Fibroblast of skin of right quadriceps (primary cell): ENCODE results near the gene CFAP69.
"Not testable (repeated sequence)": the region's sequence is repeated elsewhere in the genome, so short reads cannot be mapped to it uniquely, and the experiment has no call there.

Experiments
- DNase-seq: peaks from one replicate; pipeline ENCODE4 v3.0.0-alpha.2; 2013

CFAP69 gene

GRCh38 chr7:90276033-90276728 is 31.2 kb downstream of the CFAP69 start:
- no peak for DNase-seq

GRCh38 chr7:90288154-90288553 is 43.2 kb downstream of the CFAP69 start:
- DNase-seq = no peak

- no peak for DNase-seq
These were observed 45.5 kb downstream of the CFAP69 start for GRCh38 chr7:90290244-90291113.

- DNase-seq = peak; percentile 66
These were observed 53.4 kb downstream of the CFAP69 start for GRCh38 chr7:90298145-90299038.

GRCh38 chr7:90303241-90303640 is 58.3 kb downstream of the CFAP69 start:
- DNase-seq = no peak

GRCh38 chr7:90309872-90310271 is 64.9 kb downstream of the CFAP69 start:
- DNase-seq = no peak

GRCh38 chr7:90311175-90311574 is 66.2 kb downstream of the CFAP69 start:
- no peak for DNase-seq

GRCh38 chr7:90312745-90313144 is 67.8 kb downstream of the CFAP69 start:
- DNase-seq = peak; percentile 14

- DNase-seq = no peak
These were observed 68.9 kb downstream of the CFAP69 start for GRCh38 chr7:90313907-90314306.

- DNase-seq = no peak
These were observed 75.0 kb downstream of the CFAP69 start for GRCh38 chr7:90320014-90320413.

GRCh38 chr7:90320418-90320800 is 75.4 kb downstream of the CFAP69 start:
- DNase-seq = no peak

- peak; percentile 11 for DNase-seq
These were observed 76.0 kb downstream of the CFAP69 start, which contains the start of gene FAM237B for GRCh38 chr7:90320801-90321494. Gene FAM237B (minus strand): TSS chr7:90321304. CDS start chr7:90319748, 1,556 bp downstream.

- no peak for DNase-seq
These were observed 77.9 kb downstream of the CFAP69 start for GRCh38 chr7:90322837-90323236.

- DNase-seq = no peak
These were observed 81.5 kb downstream of the CFAP69 start for GRCh38 chr7:90326500-90326899.

GRCh38 chr7:90334193-90334843 is 89.3 kb downstream of the CFAP69 start:
- no peak for DNase-seq

- not testable (repeated sequence) for DNase-seq
These were observed 90.0 kb downstream of the CFAP69 start for GRCh38 chr7:90334926-90335325.

- peak; percentile 11 for DNase-seq
These were observed 92.1 kb downstream of the CFAP69 start for GRCh38 chr7:90337106-90337505.

- no peak for DNase-seq
These were observed 100.0 kb downstream of the CFAP69 start for GRCh38 chr7:90345016-90345415.

- peak; percentile 41 for DNase-seq
These were observed 100.8 kb downstream of the CFAP69 start for GRCh38 chr7:90345595-90346335.

GRCh38 chr7:90346336-90347125 is 101.6 kb downstream of the CFAP69 start, which contains the start of gene GTPBP10:
Gene GTPBP10 (plus strand): TSS chr7:90346716. CDS start chr7:90346742, 26 bp downstream.
- peak; percentile 95 for DNase-seq
